Pons (tissue), 1 donor: ENCODE results near the gene TSSC4.

ENCODE experiments used
- DNase-seq: peaks from one replicate; pipeline ENCODE4 v3.0.0-alpha.2; 2016; ENCODE audit warnings: low spot score

The TSSC4 gene

GRCh38 chr11:2386591-2386990 lies 14.0 kb upstream of the TSSC4 start:
- DNase-seq, result no peak

GRCh38 chr11:2387266-2387987 lies 13.1 kb upstream of the TSSC4 start:
- DNase-seq, result peak; percentile 53

- no peak for DNase-seq
Measured at GRCh38 chr11:2388431-2389376, 11.8 kb upstream of the TSSC4 start.

- DNase-seq, result no peak
Measured at GRCh38 chr11:2389377-2390026, 11.0 kb upstream of the TSSC4 start.

- DNase-seq, result no peak
Measured at GRCh38 chr11:2390091-2390724, 10.3 kb upstream of the TSSC4 start.

GRCh38 chr11:2390725-2391151 lies 9.8 kb upstream of the TSSC4 start:
- no peak for DNase-seq

GRCh38 chr11:2391181-2391975 lies 9.2 kb upstream of the TSSC4 start:
- no peak for DNase-seq

- DNase-seq, result no peak
Measured at GRCh38 chr11:2392241-2392959, 8.2 kb upstream of the TSSC4 start.

- no peak for DNase-seq
Measured at GRCh38 chr11:2393111-2393868, 7.3 kb upstream of the TSSC4 start.

GRCh38 chr11:2393941-2394817 lies 6.4 kb upstream of the TSSC4 start:
- no peak for DNase-seq

GRCh38 chr11:2394818-2395105 lies 5.8 kb upstream of the TSSC4 start:
- no peak for DNase-seq

- DNase-seq, result no peak
Measured at GRCh38 chr11:2395211-2395730, 5.3 kb upstream of the TSSC4 start.

GRCh38 chr11:2395856-2396255 lies 4.7 kb upstream of the TSSC4 start:
- no peak for DNase-seq

GRCh38 chr11:2396471-2396870 lies 4.1 kb upstream of the TSSC4 start:
- DNase-seq, result no peak

GRCh38 chr11:2397005-2397404 lies 3.5 kb upstream of the TSSC4 start:
- DNase-seq, result no peak

- DNase-seq, result no peak
Measured at GRCh38 chr11:2398664-2399355, 1.7 kb upstream of the TSSC4 start.

GRCh38 chr11:2399488-2400068 lies 972 bp upstream of the TSSC4 start:
- DNase-seq, result no peak
